NCI-H2029 (cell line): Measurements from ENCODE around the gene DGKI.

Source experiments
- DNase-seq: peaks from one replicate; lab custom pipeline; 2025; lab: John Stamatoyannopoulos, UW

The DGKI gene

DNA sequence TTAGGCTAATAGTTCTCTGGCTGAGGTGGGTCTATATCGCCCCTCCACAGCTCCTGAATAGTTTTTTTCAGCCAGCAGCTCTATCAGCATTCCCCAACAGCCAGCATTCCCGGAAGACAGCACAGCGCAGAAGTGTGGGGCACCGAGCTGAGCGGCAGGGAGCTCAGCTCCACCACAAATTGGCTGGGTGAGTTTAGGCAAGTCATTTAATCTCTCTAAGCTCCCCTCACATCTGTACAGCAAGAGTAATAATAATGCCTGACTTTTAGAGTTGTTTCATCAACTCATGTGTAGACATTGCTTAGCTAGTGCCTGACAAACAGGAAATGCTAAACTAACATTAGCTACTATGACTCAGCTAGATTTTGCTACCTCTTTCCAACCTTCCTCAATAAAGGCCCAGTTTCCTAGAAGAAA is 255.3 kb downstream of the DGKI start:
- DNase-seq, result no peak

DNA sequence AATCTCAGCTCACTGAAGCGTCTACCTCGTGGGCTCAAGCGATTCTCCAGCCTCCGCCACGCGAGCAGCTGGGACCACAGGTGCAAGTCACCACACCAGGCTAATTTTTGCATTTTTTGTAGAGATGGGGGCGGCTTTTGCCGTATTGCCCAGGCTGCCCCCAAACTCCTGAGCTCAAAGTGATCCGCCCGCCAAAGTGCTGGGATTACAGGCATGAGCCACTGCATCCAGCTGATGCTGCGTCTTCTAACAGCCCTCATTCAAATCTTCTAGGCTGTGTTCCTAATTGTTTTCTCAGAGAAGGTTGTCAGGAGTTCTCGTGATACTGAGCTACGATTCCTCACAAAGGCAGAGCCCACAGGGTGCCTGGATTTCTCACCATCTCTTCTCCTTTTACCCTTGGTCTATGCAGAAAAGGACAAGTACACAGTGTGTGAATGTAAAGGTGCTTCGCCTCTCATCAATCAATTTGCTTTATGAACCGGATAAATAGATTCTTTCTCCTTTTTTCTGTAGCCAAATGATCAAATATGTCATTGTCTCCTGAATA is 255.9 kb downstream of the DGKI start:
- no peak for DNase-seq

DNA sequence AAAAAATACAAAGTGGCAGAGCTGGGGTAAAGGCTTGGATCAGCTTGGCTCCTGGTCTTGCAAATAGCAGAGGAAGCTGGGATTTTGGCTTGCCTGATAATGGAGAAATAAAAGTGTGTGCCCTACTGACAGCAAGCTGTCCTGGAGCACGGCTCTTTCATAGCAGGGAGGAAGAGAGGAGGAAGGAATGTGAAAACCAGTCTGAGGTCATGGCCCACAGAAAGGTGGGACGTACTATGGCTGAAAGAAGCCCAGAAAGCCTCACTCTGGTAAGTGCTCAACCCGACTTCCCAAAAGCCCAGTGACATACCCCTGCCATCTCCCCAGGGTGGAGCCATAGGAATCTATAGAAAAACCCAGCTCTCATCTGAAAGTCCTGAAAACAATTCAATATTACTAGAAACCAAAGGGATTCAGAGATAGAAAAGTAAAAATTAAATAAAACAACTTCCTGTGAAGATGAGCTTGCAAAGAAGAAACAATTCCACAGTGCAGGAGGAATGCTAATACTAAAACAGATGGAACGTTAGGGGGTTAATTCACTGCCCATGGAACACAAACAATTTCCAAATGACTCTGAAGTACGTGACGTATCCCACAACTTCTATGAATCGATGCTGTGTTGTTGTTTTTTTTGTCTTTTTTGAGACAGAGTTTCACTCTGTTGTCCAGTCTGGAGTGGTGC is 256.6 kb downstream of the DGKI start:
- DNase-seq, result no peak

DNA sequence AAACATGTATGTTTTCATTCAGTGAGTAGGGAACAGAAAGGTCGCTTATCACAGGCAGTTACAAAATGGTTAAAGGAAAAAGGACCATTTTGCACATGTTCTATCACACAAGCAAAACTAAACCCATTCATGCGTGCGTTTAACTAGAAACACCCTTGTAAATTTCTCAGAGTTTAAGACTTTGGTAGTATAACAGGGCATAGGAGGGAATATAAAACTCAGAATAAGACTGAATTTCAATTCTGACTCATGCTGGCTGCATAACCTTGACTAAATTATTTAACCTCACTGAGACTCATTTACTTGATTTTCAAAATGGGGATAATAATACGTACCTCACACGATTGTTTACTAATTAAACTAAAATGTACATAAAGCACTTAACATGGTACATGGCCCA is 259.4 kb downstream of the DGKI start:
- no peak for DNase-seq

DNA sequence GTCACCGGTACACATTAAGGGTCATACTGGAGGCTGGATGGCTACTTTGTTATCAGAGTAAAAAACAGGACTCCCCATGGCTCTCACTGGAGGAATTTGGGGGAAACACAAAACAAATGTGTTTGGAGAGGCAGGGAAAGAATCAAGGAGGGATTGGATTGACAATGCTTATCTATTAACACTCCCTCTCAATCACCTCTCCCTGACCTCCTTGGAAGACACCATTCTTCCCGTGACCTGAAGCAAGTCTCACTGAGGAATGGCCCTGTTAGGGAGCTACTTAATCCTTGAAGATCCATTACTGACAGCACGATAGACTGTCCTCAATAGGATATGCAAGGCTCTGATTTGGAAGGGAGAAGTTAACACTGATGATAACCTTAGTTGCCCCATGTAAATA is 261.2 kb downstream of the DGKI start:
- no peak for DNase-seq

DNA sequence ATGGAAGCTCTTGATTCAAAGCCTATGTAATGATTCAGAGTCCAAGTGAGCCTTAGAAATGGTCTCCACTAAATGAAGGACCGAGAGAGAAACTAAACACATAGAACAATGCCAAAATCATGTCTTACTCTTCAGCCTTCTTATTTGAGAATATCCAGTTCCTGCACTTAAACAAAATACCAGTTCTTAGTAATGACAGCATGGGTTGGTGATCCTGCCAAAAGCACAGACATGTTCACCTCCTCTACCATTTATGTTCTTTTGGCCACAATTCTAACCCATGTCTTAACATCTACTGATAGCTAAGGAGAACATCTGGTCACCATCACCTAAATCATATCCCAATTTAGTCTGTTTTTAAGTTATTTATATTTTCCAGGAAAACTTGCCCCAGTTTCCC is 263.6 kb downstream of the DGKI start:
- DNase-seq, result no peak

DNA sequence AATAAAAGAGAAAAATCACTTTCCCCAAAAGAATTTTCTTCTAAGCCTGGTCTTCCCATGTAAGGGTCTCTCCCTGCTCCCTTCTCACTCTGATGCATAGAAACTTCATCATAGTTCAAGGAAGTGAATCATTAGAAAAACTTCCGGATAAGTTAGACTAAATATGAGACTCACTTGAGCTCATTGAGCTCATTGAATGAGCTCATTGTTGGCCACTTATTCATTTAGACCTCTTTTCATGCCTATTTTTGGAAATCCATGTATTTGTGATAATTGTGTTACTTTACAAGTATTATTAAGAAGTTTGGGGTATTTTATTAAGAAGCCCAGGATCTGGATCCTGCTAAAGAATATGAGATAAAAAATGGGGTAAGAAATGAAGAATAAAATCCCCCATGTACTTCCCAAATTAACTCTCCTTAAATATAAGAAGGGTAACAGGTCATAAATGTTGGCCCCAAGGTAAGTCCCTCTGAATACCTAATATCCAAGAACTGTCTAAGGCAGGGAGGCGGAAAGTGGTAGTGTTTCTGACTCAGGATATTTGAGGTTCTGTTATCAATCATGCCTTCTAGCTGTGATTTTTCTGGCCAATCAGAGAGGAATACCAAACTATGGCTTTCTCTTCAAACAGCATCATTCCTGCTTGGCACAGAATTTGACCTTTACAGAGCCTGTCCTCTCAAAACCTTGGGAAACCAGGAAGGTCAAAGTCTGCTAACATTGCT is 266.7 kb downstream of the DGKI start:
- DNase-seq, result no peak

DNA sequence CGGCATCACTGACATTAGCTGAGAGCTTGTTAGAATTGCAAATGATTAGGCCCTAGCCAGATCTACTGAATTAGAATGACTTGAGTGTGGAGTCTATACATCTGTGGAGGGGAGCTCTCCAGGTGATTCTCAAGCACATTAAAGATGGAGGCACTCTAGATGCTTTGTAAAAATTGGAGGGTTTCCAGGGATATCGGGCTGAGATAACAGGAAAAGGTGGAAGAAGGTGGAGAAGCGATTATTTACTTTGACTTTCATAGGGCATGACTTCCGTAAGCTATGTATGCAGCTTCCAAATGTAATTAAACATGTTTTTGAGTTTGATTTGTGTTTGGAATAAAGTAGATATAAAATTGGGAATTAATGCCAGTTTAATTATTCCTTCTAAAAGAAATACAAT is 268.2 kb downstream of the DGKI start:
- DNase-seq, result no peak

DNA sequence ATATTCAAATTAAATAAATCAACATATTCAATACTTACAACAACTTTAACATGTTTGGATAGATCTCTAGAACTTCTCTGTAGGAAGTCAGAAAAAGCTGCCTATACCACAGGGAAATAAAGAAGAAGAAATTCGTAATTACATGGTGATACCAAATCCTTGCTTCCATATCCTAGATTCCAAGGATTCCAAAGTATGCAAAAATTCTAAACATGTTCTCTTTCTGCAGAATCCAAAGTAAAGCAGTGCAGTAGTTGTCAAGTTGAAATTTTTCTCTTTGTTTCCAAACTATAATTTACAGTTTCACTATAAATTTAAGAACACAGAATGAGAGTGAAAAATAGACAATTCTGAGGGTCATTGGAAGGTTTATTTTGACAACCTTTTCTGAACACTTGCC is 269.6 kb downstream of the DGKI start:
- no peak for DNase-seq

DNA sequence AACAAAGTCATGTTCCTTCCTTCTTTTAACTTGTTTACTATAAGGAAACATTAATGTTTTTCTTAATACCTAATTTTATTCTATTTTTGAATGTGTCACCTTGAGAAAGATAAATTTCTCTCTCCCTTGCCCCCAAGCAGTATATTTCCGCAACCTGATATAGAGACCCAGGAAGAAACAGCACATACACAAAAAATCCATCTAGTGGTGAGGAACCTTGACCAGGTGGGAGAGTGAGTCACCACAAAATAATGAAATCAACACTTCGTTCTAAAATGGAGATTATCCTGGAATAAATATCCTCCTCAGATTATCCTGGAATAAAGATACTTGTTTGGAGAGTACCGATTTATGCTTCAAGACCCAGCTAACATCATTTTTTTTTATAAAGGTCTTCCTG is 270.3 kb downstream of the DGKI start:
- DNase-seq, result no peak

DNA sequence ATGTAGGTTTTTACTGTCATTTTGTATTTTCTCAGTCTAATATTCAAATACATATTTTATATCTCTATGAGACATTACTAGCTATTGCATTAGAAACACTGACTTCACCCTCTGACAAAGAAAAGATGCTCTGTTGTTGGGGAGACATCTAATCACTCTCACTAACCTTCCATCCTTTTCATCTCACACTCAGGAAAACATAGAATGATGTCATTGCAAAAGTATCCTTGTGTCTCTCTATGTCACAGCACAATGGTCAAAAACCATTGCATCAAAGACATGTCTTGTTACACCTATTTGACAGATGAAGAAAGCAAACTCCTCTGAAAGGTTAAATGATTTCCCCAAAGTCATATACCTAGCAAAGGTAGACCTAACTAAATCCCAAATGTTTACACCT is 272.0 kb downstream of the DGKI start:
- DNase-seq, result no peak

DNA sequence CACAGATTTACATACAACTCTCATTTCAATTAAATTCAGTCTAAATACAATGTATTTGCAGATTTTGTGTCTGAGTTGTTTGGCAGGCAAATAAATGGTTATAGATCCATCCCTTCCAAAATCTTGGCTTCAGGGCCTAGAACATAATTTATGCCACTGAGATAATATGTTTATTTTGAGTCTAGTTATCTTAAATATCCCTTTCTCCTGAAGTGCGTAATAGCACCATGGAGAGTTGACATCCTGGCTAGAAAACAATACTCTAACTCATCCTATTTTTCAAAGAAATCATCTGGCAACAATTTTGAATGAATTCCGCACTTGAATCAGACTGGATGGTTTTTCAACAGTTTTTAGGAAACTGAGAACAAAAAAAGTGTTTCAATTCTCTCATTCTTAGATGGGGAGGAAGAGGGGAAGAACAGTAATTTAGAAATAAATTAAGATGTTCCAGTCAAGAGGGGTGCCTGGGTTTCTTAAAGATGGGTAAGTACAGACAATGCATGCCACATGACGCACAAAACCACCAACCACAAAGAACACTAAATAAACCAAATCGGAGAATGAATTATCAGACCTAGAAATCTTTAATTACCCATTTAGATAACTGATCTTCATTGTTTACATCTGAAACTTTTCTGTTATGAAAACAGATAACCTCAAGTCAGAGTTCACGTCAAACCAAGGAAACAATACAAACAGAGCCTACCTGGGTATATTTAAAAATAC is 274.6 kb downstream of the DGKI start:
- DNase-seq, result no peak

DNA sequence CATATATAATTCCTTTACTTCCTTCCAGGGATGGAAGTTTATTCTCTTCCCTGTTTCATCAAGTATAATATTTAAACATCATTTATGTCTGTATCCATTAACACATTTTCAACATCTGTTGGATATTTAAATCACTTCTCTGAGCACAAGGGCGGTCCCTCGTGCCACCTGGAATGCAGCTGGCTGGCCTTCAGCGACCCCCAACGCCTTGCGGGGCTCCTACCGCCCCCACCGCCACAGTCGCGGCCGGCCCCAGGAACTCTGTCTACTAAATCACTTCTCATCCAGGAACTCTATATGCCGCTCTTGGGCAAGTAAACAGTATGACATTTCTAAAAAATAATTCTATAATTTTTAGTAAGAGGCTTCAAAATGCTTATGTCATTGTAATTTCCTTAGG is 282.1 kb downstream of the DGKI start:
- no peak for DNase-seq

DNA sequence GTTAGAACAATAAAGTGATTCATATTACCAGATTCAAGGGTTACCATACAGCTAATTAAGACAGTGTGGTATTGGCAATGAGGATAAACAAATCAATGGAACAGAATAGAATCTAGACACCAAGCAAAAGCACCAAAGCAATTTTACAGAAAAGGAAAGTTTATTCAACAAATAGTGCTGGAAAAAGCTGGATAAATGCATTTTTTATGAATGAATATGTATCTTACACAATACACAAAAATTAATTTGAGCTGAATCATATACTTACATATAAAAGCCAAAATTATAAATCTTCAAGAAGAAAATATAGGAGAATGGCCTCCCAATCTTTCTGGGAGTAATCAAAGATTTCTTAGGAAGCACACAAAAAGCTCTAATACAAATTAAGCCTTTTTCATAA is 282.8 kb downstream of the DGKI start:
- no peak for DNase-seq

DNA sequence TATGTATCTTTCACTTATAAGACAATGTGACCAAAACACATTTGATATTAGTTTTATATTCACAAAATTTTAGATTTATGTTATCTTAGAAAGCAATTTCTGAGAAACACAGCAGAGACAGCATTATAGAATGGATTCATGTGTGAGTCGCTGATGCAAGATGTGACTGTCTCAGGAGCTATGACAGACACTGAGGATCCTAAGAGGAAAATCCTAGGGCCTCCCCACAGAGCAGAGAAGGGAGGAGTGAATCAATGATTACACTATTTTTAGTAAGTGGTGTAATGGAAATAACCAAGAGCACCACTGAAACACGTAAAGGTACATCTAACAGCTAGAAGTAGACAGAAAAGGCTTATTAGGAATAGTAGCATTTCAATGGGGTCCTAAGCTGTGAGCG is 299.3 kb downstream of the DGKI start:
- no peak for DNase-seq

DNA sequence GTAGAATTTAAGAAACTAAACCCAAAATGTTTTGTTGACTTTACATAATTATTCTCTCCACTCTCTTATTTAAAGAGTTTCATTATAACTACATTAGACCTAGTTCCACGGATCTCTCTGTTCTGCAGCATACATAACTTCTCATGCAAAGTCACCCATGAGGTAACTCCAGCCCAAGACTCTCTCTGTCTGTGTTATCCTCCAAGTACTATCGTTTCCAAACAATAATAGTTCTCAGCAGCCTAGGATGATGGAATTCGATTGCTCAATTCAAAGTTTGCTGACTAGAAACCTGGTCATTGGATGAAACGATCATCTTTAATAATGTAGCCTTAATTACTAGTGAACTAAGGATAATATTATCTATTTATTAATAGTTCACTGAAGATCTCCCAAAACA is 300.1 kb downstream of the DGKI start:
- DNase-seq, result no peak

DNA sequence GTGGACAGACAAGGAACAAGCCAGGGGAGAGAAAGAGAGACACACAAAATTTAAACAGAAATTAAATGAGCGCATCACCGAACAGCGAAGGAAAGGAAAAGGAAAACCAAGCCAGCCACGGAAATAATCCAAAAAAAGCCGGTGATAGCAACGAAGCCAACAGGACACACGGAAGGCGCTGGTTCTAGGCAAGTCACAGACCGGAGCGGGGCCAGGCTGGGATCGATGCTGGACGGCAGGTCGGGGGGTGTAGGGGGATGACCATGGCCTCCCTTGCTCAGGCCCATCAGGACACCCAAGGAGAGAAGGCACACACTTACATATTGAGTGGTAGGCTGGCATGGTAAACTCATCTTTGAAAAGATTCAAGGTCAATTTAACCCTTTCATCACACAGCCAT is 300.8 kb downstream of the DGKI start:
- no peak for DNase-seq

DNA sequence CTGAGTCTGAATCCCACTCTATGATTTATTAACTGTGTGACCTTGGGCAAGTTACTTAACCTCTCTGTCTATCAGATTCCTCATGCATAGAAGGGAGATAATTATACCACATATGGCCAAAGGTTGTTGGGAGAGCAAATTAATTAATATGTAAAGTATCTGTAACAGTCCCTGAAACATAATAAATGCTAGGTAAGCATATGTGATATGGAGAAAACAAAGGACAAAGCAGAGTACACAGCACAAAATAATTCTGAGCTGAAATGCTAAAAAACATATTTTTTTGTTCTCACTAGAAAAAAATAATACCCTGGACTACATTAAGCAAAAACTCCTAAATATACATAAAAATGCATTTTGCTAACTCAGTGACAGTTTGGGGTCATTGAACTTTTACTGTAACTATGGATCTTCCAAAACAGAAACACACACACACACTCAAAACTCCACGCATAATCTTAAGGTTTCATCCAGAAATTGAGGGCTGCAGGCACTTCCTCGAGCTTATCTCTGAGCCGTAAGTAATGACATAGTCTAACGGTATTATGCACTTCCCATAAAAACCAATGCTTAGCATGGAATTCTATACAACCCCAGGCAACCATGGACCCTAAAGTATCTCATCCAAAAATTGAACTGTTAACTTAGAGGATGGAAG is 301.6 kb downstream of the DGKI start:
- DNase-seq, result no peak

DNA sequence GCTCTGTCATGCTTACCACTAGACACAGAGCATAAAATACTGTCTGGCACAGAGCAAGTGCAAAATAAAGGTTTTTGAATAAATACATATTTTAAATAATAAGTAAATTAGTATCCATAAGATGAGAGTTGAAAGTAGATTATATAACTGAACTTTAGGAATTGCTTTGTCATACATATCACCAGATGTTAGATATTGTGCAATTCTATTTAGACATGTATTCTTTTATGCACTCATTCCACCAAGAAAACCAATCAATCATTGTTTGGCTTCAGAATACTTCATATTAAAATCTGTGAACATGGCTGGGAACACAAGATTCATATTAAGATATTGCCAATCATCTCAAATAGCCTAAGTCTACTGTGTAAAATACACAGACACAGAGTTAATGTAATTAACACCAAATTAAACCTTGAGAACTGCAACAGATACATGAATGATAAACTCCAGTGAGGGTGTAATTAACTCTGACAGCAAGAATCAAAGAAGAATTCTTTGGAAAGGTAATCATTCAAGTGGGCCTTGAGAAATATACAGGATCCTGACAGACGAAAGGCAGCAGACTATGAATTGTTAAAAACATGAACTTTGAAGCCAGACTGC is 302.2 kb downstream of the DGKI start:
- no peak for DNase-seq

DNA sequence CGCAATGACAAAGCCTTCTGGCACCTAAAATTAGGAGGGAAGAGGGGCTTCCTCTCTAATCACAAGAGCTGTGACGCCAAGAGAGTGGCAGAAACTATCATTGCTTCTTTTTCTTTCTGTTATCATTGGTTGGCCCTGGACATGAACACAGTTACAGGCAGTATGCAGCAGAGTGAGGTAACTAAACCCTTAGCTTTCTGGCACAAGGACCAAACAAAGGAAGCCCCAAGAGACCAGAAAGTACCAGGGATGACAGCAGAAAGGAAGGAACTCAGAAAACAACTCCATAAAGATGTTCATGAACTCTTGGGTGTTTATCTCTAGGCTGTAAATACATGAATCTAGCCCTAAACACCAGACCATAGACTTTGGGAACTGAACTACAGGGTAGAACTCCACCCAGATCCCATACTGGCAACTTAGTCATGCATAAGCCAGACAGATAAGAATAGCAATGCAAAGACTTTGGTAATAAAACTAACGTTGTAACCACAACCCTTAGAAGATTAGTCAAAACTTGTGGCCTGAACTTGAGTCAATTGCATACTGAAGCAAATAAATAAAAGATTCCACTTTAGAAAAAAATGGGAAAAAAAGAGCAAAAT is 307.6 kb downstream of the DGKI start:
- DNase-seq, result no peak

DNA sequence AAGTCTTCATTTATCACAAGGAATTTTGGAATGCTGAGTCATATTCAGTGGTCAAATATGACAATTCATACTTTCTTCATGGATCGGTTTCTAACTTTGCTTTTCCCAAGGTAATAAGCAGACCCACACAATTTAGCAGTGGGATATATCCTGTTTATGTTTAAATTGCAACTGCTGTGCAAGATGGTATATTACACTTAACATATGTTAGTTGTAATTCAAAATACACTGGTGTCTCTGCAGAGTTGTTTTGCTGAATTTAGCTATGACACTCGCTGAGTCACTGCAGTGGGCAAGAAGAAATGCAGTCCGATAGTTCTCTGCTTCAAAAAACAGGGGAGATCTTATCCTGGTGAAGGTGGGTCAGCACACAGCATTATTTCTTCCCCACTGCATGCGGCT is 308.4 kb downstream of the DGKI start:
- no peak for DNase-seq

DNA sequence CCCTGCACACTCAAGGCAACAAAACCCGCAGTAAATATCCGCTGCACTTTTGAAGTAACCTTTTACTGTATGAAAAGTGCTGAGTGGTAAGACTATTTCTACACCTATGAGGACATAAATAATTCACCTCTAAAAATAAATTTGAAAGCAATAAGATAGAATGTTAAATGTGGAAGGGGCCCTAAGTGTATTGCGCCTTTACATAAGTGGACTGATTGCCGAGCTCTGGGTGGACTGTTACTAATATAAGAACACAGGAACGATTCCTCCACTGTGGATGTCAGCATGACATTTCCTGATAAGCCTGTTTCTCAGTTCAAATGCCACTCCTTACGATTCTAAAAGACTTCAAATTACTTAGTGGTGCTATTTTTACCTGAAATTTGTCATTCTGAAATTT is 311.2 kb downstream of the DGKI start:
- DNase-seq, result no peak
